Measurements from ENCODE around the gene CCDC89. TPM values are rescaled to one million over a fixed set of nuclear protein-coding genes. Genes with fewer than 3 reads are reported as not detected.

The CCDC89 gene
- 1 to 10 TPM in 1 of 3 donors, under 1 TPM in 2; 0.09 to 1.9 (median 0.62) TPM for polyA plus RNA-seq

DNA sequence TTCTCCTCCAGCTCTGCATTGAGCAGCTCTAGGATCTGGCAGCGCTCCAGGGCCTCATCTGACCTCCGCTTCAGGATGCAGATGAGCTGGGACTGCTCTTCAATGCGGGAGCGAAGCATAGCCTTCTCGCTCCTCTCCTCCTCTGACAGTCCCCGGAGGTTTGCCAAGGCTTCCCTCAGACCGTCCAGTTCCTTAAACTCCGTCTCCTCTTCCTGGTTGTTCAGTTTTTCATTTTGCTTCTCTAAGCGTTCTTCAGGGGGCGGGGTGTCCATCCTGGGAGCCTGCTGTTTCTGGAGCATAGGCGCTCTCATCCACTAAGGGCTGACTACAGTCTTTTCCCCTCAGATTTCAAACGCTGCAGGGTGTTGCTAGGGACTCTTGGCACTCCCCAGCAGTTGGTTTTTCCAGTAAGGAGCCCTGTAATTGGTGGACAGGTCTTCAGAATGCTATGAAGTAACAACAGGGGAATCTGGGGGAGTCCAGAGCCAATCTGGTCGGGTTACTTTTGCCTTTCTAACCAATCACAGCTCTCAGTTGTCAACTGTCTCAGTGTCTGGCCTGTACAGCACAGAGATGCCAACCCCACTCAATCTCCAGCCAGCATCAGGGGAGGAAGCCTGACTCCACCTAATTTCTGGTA lies at the start of gene CCDC89:
Gene CCDC89 (minus strand): TSS at position 376 of the 640 bp plus-strand sequence. CDS start 65 bp downstream, at position 311.
- no peak within 1 kb of the TSS for H3K27ac ChIP-seq (ENCODE audit: low read depth, low read length)
- 37 to 68% (median 44%) methylated on average over 13 of the region's 13 CpGs for WGBS, 3 donors

DNA sequence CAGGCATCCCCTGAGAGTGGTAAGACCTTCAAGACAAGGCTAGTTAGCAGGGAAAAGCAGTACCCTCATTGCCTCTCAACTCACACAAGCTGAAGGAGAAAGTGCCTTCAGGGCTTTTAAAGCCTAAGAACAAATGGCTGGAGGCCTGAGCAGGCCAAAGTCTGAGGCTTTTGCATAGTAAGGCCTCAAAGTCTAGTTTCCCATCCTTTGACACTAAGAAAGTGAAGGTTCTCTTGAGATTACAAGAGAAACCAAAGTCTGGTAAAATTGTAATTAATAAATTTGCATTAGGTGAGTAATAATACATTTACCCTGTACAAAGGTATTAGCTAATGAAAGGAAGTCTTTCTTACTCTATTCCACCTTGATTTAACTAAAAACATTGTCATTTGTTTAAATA lies 47.0 kb upstream of the CCDC89 start:
- H3K27ac ChIP-seq (ENCODE audit: low read depth, low read length): no peak overlapping the region

DNA sequence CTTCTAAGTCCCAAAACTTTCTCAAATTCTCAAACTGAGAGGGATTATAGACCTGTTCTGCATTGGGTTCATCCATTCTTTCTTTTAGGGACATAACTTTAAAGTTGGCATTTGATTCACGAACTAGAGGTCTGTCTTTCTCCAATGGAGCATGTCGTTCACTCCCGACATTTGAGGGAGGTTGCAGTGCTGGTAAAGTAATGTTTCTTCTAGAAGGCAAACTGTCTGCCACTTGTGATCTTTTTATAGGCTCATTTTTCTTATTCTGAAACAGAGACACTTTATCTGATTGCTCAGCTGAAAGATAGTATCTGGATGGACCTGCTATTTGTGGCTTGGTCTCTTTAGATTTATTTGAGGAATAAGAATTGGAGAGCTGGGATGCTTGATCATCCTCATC lies 40.4 kb upstream of the CCDC89 start:
- H3K27ac ChIP-seq (ENCODE audit: low read depth, low read length): no peak overlapping the region
- WGBS, 3 donors: 96 to 99% (median 97%) methylated on average over 3 of the region's 3 CpGs

DNA sequence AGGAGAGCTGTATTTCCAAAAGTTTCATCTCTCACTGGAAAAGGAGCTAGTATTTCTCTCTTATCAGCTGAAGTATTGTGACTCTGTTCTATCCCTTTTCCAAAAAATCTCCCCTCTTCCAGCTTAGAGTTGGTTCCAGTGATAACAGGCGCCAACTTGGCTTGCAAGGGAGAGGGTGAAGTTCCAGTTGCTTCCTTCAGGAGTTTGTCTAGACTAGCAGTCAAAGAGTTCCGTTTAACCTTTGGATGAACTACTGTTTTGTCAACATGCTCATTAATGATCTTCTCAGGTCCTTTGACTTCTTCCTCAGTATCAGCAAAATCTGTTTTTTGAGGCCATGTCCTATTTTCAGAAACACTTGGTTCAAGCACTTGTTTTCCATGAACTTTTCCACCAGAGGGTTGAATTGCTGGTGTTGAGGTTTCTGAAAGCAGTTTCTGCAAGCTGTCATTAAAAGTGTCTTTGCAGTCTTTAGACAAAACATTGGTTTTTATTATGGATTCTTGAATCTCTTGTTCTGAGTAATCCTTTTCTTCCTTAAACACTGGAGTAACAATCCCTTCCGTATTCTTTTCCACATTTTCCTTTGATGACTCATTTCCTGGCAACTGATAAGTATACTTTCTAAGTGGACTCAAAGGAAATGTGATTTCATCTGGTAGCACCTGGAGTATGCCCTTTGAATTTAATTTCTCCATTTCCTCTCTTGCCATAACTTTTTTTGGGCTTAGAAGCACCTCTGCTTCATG lies 39.7 kb upstream of the CCDC89 start:
- no peak overlapping the region for H3K27ac ChIP-seq (ENCODE audit: low read depth, low read length)

GRCh38 chr11:85724748-85725465 lies 38.9 kb upstream of the CCDC89 start:
- WGBS, 3 donors: 55 to 86% (median 56%) methylated on average over 6 of the region's 6 CpGs

More for the DNA sequence above, 39.7 kb upstream of the CCDC89 start:
- 68 to 72% (median 72%) methylated on average over 3 of the region's 3 CpGs for WGBS, 3 donors

DNA sequence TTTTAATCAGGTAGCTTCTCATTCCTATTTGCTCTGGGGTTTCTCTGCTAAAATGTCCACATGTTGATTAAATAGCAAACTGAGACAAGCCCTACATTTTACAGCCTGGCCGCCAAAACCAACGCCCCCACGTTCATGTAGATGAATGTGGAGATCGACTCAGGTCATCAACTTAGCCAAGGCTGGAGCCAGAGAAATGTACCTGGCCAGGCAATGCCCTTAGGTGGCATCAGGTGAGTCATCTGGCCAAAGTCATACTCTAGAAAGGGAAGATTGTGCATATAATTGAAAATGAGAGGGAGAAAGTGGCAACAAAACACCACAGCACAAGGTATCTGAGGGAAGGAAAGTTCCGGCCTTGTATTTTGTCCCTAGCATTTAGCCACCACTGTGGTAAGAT lies 37.1 kb upstream of the CCDC89 start:
- H3K27ac ChIP-seq (ENCODE audit: low read depth, low read length): no peak overlapping the region
- 82 to 92% (median 89%) methylated on average over 5 of the region's 5 CpGs for WGBS, 3 donors

More at GRCh38 chr11:85724748-85725465, 38.9 kb upstream of the CCDC89 start:
- H3K27ac ChIP-seq (ENCODE audit: low read depth, low read length): no peak overlapping the region

GRCh38 chr11:85721191-85721590 lies 35.2 kb upstream of the CCDC89 start:
- no peak overlapping the region for H3K27ac ChIP-seq (ENCODE audit: low read depth, low read length)
- 89 to 95% (median 91%) methylated on average over 3 of the region's 3 CpGs for WGBS, 3 donors

GRCh38 chr11:85718991-85719807 lies 33.2 kb upstream of the CCDC89 start:
- 41 to 49% (median 42%) methylated on average over 10 of the region's 10 CpGs for WGBS, 3 donors
- H3K27ac ChIP-seq (ENCODE audit: low read depth, low read length): no peak overlapping the region

DNA sequence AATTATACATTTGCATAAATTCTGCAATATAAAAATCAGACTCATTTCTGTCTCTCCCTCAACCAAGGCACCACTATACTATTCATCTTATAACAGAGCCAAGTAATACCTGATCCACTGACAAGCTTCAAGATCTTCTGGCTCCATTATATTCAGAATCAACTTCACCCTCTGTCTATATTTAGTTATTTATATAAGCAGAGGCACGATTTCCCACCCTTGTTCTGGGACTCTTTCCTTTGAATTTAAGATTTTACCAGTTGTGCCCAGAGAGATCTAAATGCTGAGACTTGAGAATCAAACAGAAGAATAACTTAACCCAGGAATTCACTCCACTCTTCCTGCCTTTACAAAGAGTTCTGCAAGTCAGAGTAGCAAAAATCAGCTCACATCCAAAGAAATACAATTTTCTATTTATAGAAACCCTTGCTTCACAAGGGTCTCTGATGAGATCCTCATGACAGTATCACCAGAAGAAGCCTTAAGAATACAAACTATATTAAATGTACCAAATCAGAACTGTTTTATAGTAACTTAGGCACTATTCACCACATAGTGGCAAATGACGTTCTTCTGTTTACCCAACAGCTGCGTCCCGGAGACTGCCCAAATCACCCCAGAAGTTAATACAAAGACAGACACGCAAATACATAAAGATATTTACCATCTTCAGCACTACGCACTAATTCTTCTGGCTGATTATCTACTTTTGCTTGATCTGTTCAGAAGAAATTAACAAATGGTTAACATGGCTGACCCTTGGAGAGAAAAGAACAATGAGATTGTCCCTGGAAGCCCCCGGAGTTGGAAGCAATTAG lies 32.3 kb upstream of the CCDC89 start:
- 32 to 66% (median 65%) methylated on average over 7 of the region's 7 CpGs for WGBS, 3 donors

DNA sequence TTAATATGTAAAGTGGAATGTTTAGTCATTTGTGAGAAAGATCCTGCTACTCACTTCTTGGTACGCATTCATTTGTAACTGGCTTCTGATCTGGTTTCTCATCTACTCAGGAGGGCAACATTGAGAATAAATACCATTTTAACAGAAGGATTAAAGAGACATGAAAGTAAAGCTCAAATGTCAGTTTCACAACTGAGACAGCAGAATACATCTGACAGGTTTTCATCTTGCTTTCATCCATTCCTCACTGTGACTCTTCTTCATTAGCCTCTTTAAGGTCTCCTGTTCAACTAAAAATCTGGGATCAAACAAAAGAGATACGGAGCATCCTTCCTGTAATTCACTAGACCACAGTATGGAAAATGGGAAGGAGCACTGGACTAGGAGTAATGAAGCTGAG lies 31.4 kb upstream of the CCDC89 start:
- no peak overlapping the region for H3K27ac ChIP-seq (ENCODE audit: low read depth, low read length)
- 84 to 93% (median 88%) methylated on average over 2 of the region's 2 CpGs for WGBS, 3 donors

More for the DNA sequence above, 32.3 kb upstream of the CCDC89 start:
- H3K27ac ChIP-seq (ENCODE audit: low read depth, low read length): no peak overlapping the region

GRCh38 chr11:85712953-85713352 lies 27.0 kb upstream of the CCDC89 start:
- H3K27ac ChIP-seq (ENCODE audit: low read depth, low read length): no peak overlapping the region

DNA sequence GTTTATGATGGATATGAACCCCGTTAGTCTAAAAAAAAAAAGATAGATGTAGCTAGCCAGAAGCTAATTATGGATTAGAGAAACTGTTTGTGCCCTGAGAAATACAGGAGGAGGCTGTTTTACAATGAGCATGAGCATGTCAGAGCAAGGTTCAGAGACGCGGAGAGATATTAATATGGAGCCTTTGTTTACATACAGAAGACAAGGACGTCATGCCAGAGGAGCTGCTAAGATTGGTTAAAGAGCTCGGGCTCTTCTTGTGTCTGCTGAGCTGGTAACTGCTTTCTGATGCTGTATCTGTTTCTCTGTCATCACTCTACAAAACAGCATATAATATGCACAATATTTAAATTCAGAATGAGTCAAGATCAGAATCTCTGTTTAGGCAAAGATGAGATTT lies 24.9 kb upstream of the CCDC89 start:
- WGBS, 3 donors: 52 to 71% (median 71%) methylated on average over 5 of the region's 5 CpGs
- no peak overlapping the region for H3K27ac ChIP-seq (ENCODE audit: low read depth, low read length)

More at GRCh38 chr11:85712953-85713352, 27.0 kb upstream of the CCDC89 start:
- 83 to 92% (median 86%) methylated on average over 3 of the region's 3 CpGs for WGBS, 3 donors

DNA sequence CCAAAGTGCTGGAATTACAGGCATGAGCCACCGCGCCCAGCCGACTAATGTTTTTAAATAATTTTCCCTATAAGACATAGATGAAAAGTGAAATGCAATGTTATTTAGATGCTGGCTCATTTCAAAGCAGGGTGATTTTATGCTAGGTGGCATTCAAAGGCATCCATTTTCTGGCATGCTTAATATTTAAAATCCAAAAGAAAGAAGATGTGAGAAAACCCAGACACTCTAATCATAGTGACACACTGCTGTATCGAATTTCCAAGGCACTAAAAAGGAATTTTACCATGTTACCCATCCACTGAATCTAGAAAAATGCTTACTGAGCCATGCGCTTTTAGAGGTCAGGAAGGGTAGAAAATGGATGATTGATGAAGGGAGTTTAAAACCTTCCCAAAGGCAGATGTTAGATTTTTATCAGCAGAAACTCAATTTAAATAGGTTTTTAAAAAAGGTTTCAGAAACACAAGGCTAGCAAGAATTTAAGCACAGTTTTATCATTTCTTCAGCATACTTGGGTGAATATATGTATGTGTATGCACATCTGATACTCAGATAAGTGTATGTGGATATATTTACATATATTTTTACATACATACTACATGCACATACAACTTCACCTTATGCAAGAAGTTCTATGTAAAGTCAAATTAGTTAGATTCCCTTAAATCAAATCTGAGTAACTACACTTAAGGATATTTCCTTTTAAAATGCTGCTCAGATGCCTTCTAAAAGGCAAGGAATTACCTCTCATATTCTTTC lies 24.1 kb upstream of the CCDC89 start:
- H3K27ac ChIP-seq (ENCODE audit: low read depth, low read length): no peak overlapping the region
- 78 to 87% (median 85%) methylated on average over 5 of the region's 5 CpGs for WGBS, 3 donors

- H3K27ac ChIP-seq (ENCODE audit: low read depth, low read length): no peak overlapping the region
Measured at GRCh38 chr11:85705800-85706199, 19.8 kb upstream of the CCDC89 start.

DNA sequence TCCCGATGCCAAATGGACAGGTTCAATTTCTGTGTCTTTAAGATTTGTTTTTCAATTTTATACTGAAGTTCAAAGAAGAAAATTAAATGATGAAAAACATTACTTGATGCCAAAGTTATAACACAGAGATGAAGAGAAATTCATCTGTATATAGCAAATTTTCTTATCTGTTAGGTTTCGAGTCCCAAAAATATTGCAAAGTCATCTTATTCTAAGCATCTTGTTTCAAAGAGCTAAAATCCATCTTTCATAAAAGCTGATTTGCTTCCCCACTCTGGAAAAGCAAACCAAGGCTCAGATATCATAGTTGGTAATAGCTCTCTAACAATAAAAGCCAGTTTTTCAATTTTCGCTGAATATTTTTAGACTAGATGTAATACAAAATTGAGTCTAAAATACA lies 19.0 kb upstream of the CCDC89 start:
- WGBS, 3 donors: 93 to 98% (median 98%) methylated on average over 3 of the region's 3 CpGs
- no peak overlapping the region for H3K27ac ChIP-seq (ENCODE audit: low read depth, low read length)

GRCh38 chr11:85699957-85700741 lies 14.2 kb upstream of the CCDC89 start:
- no peak overlapping the region for H3K27ac ChIP-seq (ENCODE audit: low read depth, low read length)
- 66 to 81% (median 77%) methylated on average over 2 of the region's 2 CpGs for WGBS, 3 donors

Measured in adipose tissue (tissue), 3 donors.